Thyroid gland (tissue), 4 donors: Measurements from ENCODE around the gene SRGAP1. TPM values are rescaled to one million over a fixed set of nuclear protein-coding genes. Genes with fewer than 3 reads are reported as not detected.

Experiments used
- DNase-seq, 2 donors: peaks; one replicate each; pipeline ENCODE4 v3.0.0-alpha.2; 2019
- H3K27ac ChIP-seq, 3 donors: fragments of 200-600 bp; sonication (generic); 1 replicate in 2 of 3; 2 replicates in 1 of 3; pipeline ENCODE4 v1.5.1; 2016 to 2019; ENCODE audit warnings: mild to moderate bottlenecking in 1 of 3, moderate library complexity in 1 of 3
- H3K27me3 ChIP-seq: fragments of 200-600 bp; sonication (generic); one replicate; pipeline ENCODE4 v1.5.1; 2019
- H3K36me3 ChIP-seq, 2 donors: fragments of 200-600 bp; sonication (generic); one replicate each; pipeline ENCODE4 v1.5.1; 2016 to 2019
- H3K4me1 ChIP-seq, 2 donors: fragments of 200-600 bp; sonication (generic); one replicate each; pipeline ENCODE4 v1.5.1; 2017 to 2019
- H3K4me3 ChIP-seq, 3 donors: fragments of 200-600 bp; sonication (generic); replicated peaks in 1 of 3; 1 replicate in 2 of 3; 2 replicates in 1 of 3; pipeline ENCODE4 v1.5.1; 2016; ENCODE audit warnings: mild to moderate bottlenecking in 1 of 3
- H3K9me3 ChIP-seq: fragments of 200-600 bp; sonication (generic); one replicate; pipeline ENCODE4 v1.5.1; 2017
- CTCF ChIP-seq, 6 experiments: fragments of 200-600 bp in 3 of 6; fragments of 450-650 bp in 3 of 6; sonication (generic) in 3 of 6; IDR thresholded peaks; one replicate each; pipeline ENCODE4 v1.5.1; 2016 to 2019; ENCODE audit warnings: antibody characterized with exemption in 6 of 6, mild to moderate bottlenecking in 2 of 6, inconsistent platforms in 1 of 6, moderate library complexity in 1 of 6
- POLR2A ChIP-seq, 2 donors: fragments of 450-650 bp; IDR thresholded peaks; one replicate each; pipeline ENCODE4 v1.6.1; 2017; ENCODE audit warnings: antibody characterized with exemption in 2 of 2, mild to moderate bottlenecking in 2 of 2, moderate library complexity in 1 of 2
- WGBS, 2 donors: methylation state at CpG; one replicate each; pipeline ENCODE4 v1.1.5; 2017; 5-methylcytosine and 5-hydroxymethylcytosine counted together
- intact Hi-C: fragments of 100-400 bp; cut with DNase I; formaldehyde crosslinking; loops from one replicate; pipeline ENCODE4 v1.15.1; 2023
- total RNA-seq, 4 donors: library from RNA; depleted of rRNA; stranded (reverse); fragments of >200 nt; gene quantifications; one replicate each; pipeline ENCODE4 v1.2.3, GENCODE V29; 2016

SRGAP1 gene
- total RNA-seq, 4 donors from 2014 or later, result 14.1 to 26.3 (median 20.9) TPM

GRCh38 chr12:64187794-64188193, 343.3 kb downstream of the SRGAP1 start:
- 77 to 83% methylated on average over 2 of the region's 2 CpGs for WGBS, 2 donors
- intact Hi-C loops, result loop anchor here (10.0 kb wide), 1 partner anchor 47 kb away; no protein-coding TSS in a partner anchor
- no peak for DNase-seq

GRCh38 chr12:64189530-64189929, 345.0 kb downstream of the SRGAP1 start:
- WGBS, 2 donors, result 93 to 96% methylated on average over 1 of the region's 1 CpG
- Histone ChIP-seq H3K4me1 (peaks cover 0 to 8% of the 10 kb centered on the region in 2 donors), H3K9me3 (no peaks in the 10 kb centered on the region), H3K36me3 (no peaks in the 10 kb centered on the region), H3K27me3 (no peaks in the 10 kb centered on the region), H3K4me3 (no peak overlapping the region), H3K27ac (no peak overlapping the region)
- TF ChIP-seq POLR2A (IDR thresholded peaks at IDR 0.05) (no peak), CTCF (IDR thresholded peaks at IDR 0.05) (no peak)
- no peak for DNase-seq
- intact Hi-C loops, result loop anchor here (10.0 kb wide), 1 partner anchor 45 kb away; no protein-coding TSS in a partner anchor

More at GRCh38 chr12:64187794-64188193, 343.3 kb downstream of the SRGAP1 start:
- no peak overlapping the region for H3K4me3 ChIP-seq
- H3K27me3 ChIP-seq, result no peaks in the 10 kb centered on the region
- no peak overlapping the region for H3K27ac ChIP-seq
- H3K9me3 ChIP-seq, result no peaks in the 10 kb centered on the region
- H3K4me1 ChIP-seq, result peaks cover 0 to 3% of the 10 kb centered on the region in 2 donors
- H3K36me3 ChIP-seq, result no peaks in the 10 kb centered on the region
- TF ChIP-seq POLR2A (IDR thresholded peaks at IDR 0.05) (no peak), CTCF (IDR thresholded peaks at IDR 0.05) (no peak)

- no peak overlapping the region for H3K4me3 ChIP-seq
- H3K9me3 ChIP-seq, result no peaks in the 10 kb centered on the region
- intact Hi-C loops, result no loop called here
- TF ChIP-seq CTCF (IDR thresholded peaks at IDR 0.05), result no peak
- no peak for TF ChIP-seq POLR2A (IDR thresholded peaks at IDR 0.05)
- H3K27ac ChIP-seq, result no peak overlapping the region
- DNase-seq, result no peak
- no peaks in the 10 kb centered on the region for H3K27me3 ChIP-seq
- H3K36me3 ChIP-seq, result no peaks in the 10 kb centered on the region
- H3K4me1 ChIP-seq, result peaks cover 0 to 8% of the 10 kb centered on the region in 2 donors
Measured at GRCh38 chr12:64190140-64190539, 345.6 kb downstream of the SRGAP1 start.

GRCh38 chr12:64192644-64193444, 348.3 kb downstream of the SRGAP1 start:
- no peak for DNase-seq
- no peaks in the 10 kb centered on the region for H3K9me3 ChIP-seq
- TF ChIP-seq POLR2A (IDR thresholded peaks at IDR 0.05), result no peak
- TF ChIP-seq CTCF (IDR thresholded peaks at IDR 0.05), result no peak
- H3K4me1 ChIP-seq, result peaks cover 0 to 8% of the 10 kb centered on the region in 2 donors
- H3K27ac ChIP-seq, result peak overlapping the region in 1 of 3 donors; percentile 8
- intact Hi-C loops, result no loop called here
- no peaks in the 10 kb centered on the region for H3K27me3 ChIP-seq
- H3K36me3 ChIP-seq, result no peaks in the 10 kb centered on the region
- 57 to 65% methylated on average over 7 of the region's 7 CpGs for WGBS, 2 donors
- no peak overlapping the region for H3K4me3 ChIP-seq

GRCh38 chr12:64193931-64194330, 349.4 kb downstream of the SRGAP1 start:
- Histone ChIP-seq H3K27me3 (no peaks in the 10 kb centered on the region), H3K4me3 (no peak overlapping the region), H3K4me1 (peaks cover 0 to 8% of the 10 kb centered on the region in 2 donors), H3K36me3 (no peaks in the 10 kb centered on the region), H3K9me3 (no peaks in the 10 kb centered on the region), H3K27ac (no peak overlapping the region)
- intact Hi-C loops, result no loop called here
- DNase-seq, result no peak
- TF ChIP-seq CTCF (IDR thresholded peaks at IDR 0.05) (no peak), POLR2A (IDR thresholded peaks at IDR 0.05) (no peak)
- WGBS, 2 donors, result 95% methylated on average over 6 of the region's 6 CpGs
